Suprapubic skin (tissue), 4 donors: ENCODE results near the gene ANKRD26.

Source experiments
- EP300 ChIP-seq: sonication (generic); formaldehyde crosslinking; IDR thresholded peaks from one replicate; pipeline ENCODE4 v1.6.1; 2017; ENCODE audit warnings: antibody characterized with exemption
- POLR2A ChIP-seq, 2 donors: fragments of 450-650 bp; IDR thresholded peaks; one replicate each; pipeline ENCODE4 v1.6.1; 2017; ENCODE audit warnings: antibody characterized with exemption in 2 of 2, mild to moderate bottlenecking in 2 of 2, moderate library complexity in 2 of 2
- POLR2AphosphoS5 ChIP-seq, 3 donors: sonication (generic); formaldehyde crosslinking; IDR thresholded peaks; one replicate each; pipeline ENCODE4 v1.6.1; 2017; ENCODE audit warnings: antibody characterized with exemption in 3 of 3
- TF ChIP-seq, protein P1 (sequence below), 2 donors: fragments of 200-600 bp in 1 of 2; fragments of 450-650 bp in 1 of 2; sonication (generic) in 1 of 2; IDR thresholded peaks; one replicate each; pipeline ENCODE4 v1.5.1; 2016 to 2019; ENCODE audit warnings: antibody characterized with exemption in 2 of 2, mild to moderate bottlenecking in 1 of 2, moderate library complexity in 1 of 2

DNA sequence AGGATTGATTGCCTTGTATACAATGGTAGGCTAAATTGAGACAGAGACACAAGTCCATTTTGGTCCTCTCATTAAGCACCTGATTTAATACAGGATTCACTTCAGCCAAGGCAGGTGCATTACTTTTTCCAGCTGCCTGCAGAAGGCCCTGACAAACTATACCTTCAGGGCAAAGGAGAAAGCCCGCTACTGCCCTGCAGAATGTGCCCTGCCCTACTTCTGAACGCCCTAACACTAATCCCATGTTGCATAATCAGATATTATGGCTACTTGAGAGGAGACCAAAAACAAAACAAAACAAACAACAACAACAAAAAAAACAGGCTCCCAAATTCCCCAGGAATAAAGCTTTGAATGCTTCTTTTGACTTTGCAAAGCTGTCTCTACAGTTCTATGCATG, 122.7 kb downstream of the ANKRD26 start:
- TF ChIP-seq POLR2A (IDR thresholded peaks at IDR 0.05), result no peak
- TF ChIP-seq, protein P1, sequence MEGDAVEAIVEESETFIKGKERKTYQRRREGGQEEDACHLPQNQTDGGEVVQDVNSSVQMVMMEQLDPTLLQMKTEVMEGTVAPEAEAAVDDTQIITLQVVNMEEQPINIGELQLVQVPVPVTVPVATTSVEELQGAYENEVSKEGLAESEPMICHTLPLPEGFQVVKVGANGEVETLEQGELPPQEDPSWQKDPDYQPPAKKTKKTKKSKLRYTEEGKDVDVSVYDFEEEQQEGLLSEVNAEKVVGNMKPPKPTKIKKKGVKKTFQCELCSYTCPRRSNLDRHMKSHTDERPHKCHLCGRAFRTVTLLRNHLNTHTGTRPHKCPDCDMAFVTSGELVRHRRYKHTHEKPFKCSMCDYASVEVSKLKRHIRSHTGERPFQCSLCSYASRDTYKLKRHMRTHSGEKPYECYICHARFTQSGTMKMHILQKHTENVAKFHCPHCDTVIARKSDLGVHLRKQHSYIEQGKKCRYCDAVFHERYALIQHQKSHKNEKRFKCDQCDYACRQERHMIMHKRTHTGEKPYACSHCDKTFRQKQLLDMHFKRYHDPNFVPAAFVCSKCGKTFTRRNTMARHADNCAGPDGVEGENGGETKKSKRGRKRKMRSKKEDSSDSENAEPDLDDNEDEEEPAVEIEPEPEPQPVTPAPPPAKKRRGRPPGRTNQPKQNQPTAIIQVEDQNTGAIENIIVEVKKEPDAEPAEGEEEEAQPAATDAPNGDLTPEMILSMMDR (IDR thresholded peaks at IDR 0.05), result no peak
- TF ChIP-seq POLR2AphosphoS5 (IDR thresholded peaks at IDR 0.05), result no peak
- no peak for TF ChIP-seq EP300
